IMR-90 (cell line): ENCODE data around the gene DUSP10. TPM values are rescaled to one million over a fixed set of nuclear protein-coding genes. Genes with fewer than 3 reads are reported as not detected.

Source experiments
- ATAC-seq: fragments of 200-7000 bp; cut with Tn5 transposase; 2 replicates; pipeline ENCODE4 v1.9.1; 2020; ENCODE audit warnings: low read depth, mild to moderate bottlenecking, moderate library complexity
- BruUV-seq: library from RNA; stranded (reverse); fragments of 400-500 nt; replicated peaks from 2 replicates; lab custom pipeline; 2021; lab: Mats Ljungman, UMichigan
- CTCF ChIA-PET: fragments of 300-600 bp; formaldehyde crosslinking; extraction: SDS; loops from one replicate; lab custom pipeline; 2021; ENCODE audit warnings: antibody characterized with exemption; lab: Yijun Ruan, JAX
- POLR2A ChIA-PET: fragments of 300-600 bp; sonication (Branson Sonifier 250); formaldehyde crosslinking; loops from one replicate; lab custom pipeline; 2022; ENCODE audit warnings: antibody characterized with exemption; ENCODE audit not compliant: unreplicated experiment; lab: Charles Lee
- DNase-seq: peaks from one replicate; pipeline ENCODE4 v3.0.0; 2013
- H2AFZ ChIP-seq: replicated peaks from 2 replicates; pipeline ENCODE3; 2013; ENCODE audit warnings: low read length, mild to moderate bottlenecking; ENCODE audit not compliant: poor library complexity
- H2AK5ac ChIP-seq: 2 replicates; pipeline ENCODE4 v1.6.1; 2013; ENCODE audit warnings: low read depth, low read length, inconsistent platforms
- H2AK9ac ChIP-seq: replicated peaks from 2 replicates; pipeline ENCODE3; 2013; ENCODE audit warnings: mild to moderate bottlenecking, low read depth, low read length, moderate library complexity; ENCODE audit not compliant: poor library complexity
- H2BK120ac ChIP-seq: 2 replicates; pipeline ENCODE4 v1.6.1; 2013; ENCODE audit warnings: low read depth, low read length, inconsistent platforms
- H2BK15ac ChIP-seq: 3 replicates; pipeline ENCODE4 v1.6.1; 2013; ENCODE audit warnings: low read depth, low read length, inconsistent platforms
- H2BK20ac ChIP-seq: 2 replicates; pipeline ENCODE4 v1.6.1; 2013; ENCODE audit warnings: low read depth, mild to moderate bottlenecking, inconsistent platforms, low read length, moderate library complexity
- H2BK5ac ChIP-seq: 2 replicates; pipeline ENCODE4 v1.6.1; 2013; ENCODE audit warnings: mild to moderate bottlenecking, low read depth, low read length, inconsistent platforms; ENCODE audit not compliant: poor library complexity, severe bottlenecking
- H3K14ac ChIP-seq: replicated peaks from 2 replicates; pipeline ENCODE4 v1.6.1; 2013; ENCODE audit warnings: low read depth, low read length, inconsistent platforms
- H3K18ac ChIP-seq: 2 replicates; pipeline ENCODE4 v1.6.1; 2013; ENCODE audit warnings: low read depth, low read length, control low read depth
- H3K23ac ChIP-seq: 2 replicates; pipeline ENCODE4 v1.6.1; 2013; ENCODE audit warnings: low read depth, low read length, inconsistent platforms
- H3K27ac ChIP-seq: 2 replicates; pipeline ENCODE4 v1.5.1; 2013; ENCODE audit warnings: mild to moderate bottlenecking, control low read depth, low read length; ENCODE audit not compliant: insufficient read depth
- H3K27me3 ChIP-seq: 2 replicates; pipeline ENCODE4 v1.6.1; 2013; ENCODE audit warnings: low read length; ENCODE audit not compliant: control insufficient read depth, insufficient read depth
- H3K36me3 ChIP-seq: 2 replicates; pipeline ENCODE4 v1.6.1; 2013; ENCODE audit warnings: low read length, mixed read lengths; ENCODE audit not compliant: control insufficient read depth, insufficient read depth
- H3K4ac ChIP-seq: 2 replicates; pipeline ENCODE4 v1.6.1; 2013; ENCODE audit warnings: low read depth, low read length, inconsistent platforms
- H3K4me1 ChIP-seq: 2 replicates; pipeline ENCODE4 v1.6.1; 2013; ENCODE audit warnings: low read length, mixed read lengths; ENCODE audit not compliant: control insufficient read depth, insufficient read depth
- H3K4me2 ChIP-seq: 2 replicates; pipeline ENCODE4 v1.6.1; 2013; ENCODE audit warnings: low read depth, mild to moderate bottlenecking, control low read depth, low read length, moderate library complexity
- H3K4me3 ChIP-seq: 2 replicates; pipeline ENCODE4 v1.5.1; 2013; ENCODE audit warnings: low read depth, mild to moderate bottlenecking, control low read depth, low read length, moderate library complexity; ENCODE audit not compliant: insufficient read depth
- H3K56ac ChIP-seq: 2 replicates; pipeline ENCODE4 v1.6.1; 2013; ENCODE audit warnings: low read length, inconsistent platforms; ENCODE audit not compliant: insufficient read depth; ENCODE audit errors: extremely low read depth
- H3K79me1 ChIP-seq, 2 experiments: 2 replicates each; pipeline ENCODE4 v1.6.1; 2013; ENCODE audit warnings: low read length in 2 of 2, inconsistent platforms in 1 of 2, low read depth in 1 of 2
- H3K9ac ChIP-seq: 2 replicates; pipeline ENCODE4 v1.6.1; 2013; ENCODE audit warnings: low read depth, low read length, control low read depth
- H3K9me1 ChIP-seq: 2 replicates; pipeline ENCODE4 v1.6.1; 2013; ENCODE audit warnings: low read length, inconsistent platforms; ENCODE audit not compliant: insufficient read depth
- H3K9me3 ChIP-seq: 2 replicates; pipeline ENCODE4 v1.6.1; 2013; ENCODE audit warnings: low read length; ENCODE audit not compliant: control insufficient read depth, insufficient read depth
- H4K20me1 ChIP-seq: 2 replicates; pipeline ENCODE4 v1.6.1; 2013; ENCODE audit warnings: low read length, inconsistent platforms; ENCODE audit not compliant: insufficient read depth
- H4K5ac ChIP-seq: 2 replicates; pipeline ENCODE4 v1.6.1; 2013; ENCODE audit warnings: mild to moderate bottlenecking, low read depth, low read length, control low read depth
- H4K8ac ChIP-seq, 2 experiments: 2 replicates each; pipeline ENCODE4 v1.6.1; 2013; ENCODE audit warnings: low read depth in 2 of 2, low read length in 2 of 2, control low read depth in 1 of 2, inconsistent platforms in 1 of 2
- H4K91ac ChIP-seq: 2 replicates; pipeline ENCODE4 v1.6.1; 2013; ENCODE audit warnings: low read depth, low read length, inconsistent platforms; ENCODE audit not compliant: insufficient read depth
- BHLHE40 ChIP-seq: fragments of 150-350 bp; IDR thresholded peaks from 2 replicates; pipeline ENCODE4 v1.6.1; 2016; ENCODE audit warnings: mild to moderate bottlenecking, low read depth, low read length
- CTCF ChIP-seq: conservative IDR thresholded peaks from 2 replicates; pipeline ENCODE4 v1.5.1; 2012; ENCODE audit warnings: mild to moderate bottlenecking, low read depth, low read length, improper control_type of control experiment
- FOS ChIP-seq: fragments of 150-350 bp; IDR thresholded peaks from 2 replicates; pipeline ENCODE4 v1.6.1; 2016; ENCODE audit warnings: low read depth, low read length
- MAFK ChIP-seq: IDR thresholded peaks from 2 replicates; pipeline ENCODE4 v1.6.1; 2012; ENCODE audit warnings: low read depth, low read length, improper control_type of control experiment
- MAZ ChIP-seq: IDR thresholded peaks from 2 replicates; pipeline ENCODE4 v1.6.1; 2012; ENCODE audit warnings: low read depth, mild to moderate bottlenecking, low read length, improper control_type of control experiment, moderate library complexity, borderline replicate concordance
- MXI1 ChIP-seq: IDR thresholded peaks from 2 replicates; pipeline ENCODE4 v1.6.1; 2012; ENCODE audit warnings: low read depth, mild to moderate bottlenecking, low read length, moderate library complexity, borderline replicate concordance
- POLR2A ChIP-seq: IDR thresholded peaks from 2 replicates; pipeline ENCODE4 v1.6.1; 2012; ENCODE audit warnings: mild to moderate bottlenecking, low read depth, low read length
- RAD21 ChIP-seq: IDR thresholded peaks from 2 replicates; pipeline ENCODE4 v1.6.1; 2012; ENCODE audit warnings: low read length, improper control_type of control experiment
- RCOR1 ChIP-seq: IDR thresholded peaks from 2 replicates; pipeline ENCODE4 v1.6.1; 2012; ENCODE audit warnings: mild to moderate bottlenecking, low read length, improper control_type of control experiment; ENCODE audit not compliant: insufficient replicate concordance
- SMC3 ChIP-seq: fragments of 150-350 bp; IDR thresholded peaks from 2 replicates; pipeline ENCODE4 v1.6.1; 2016; ENCODE audit warnings: low read depth, mild to moderate bottlenecking, antibody characterized with exemption, low read length, moderate library complexity
- WGBS, 2 experiments: methylation state at CpG; one replicate each; pipeline versions ENCODE4 v1.1.5 to v1.1.7; 2013; ENCODE audit warnings: missing lambda C conversion rate in 2 of 2; ENCODE audit not compliant: insufficient read length in 1 of 2; ENCODE audit errors: extremely low coverage in 2 of 2; 5-methylcytosine and 5-hydroxymethylcytosine counted together
- dilution Hi-C: fragments of 300-500 bp; cut with HindIII; formaldehyde crosslinking; loops from one replicate; pipeline ENCODE4 v1.14.3; 2018; ENCODE audit warnings: low sequenced_read_pairs; ENCODE audit not compliant: unreplicated experiment
- in situ Hi-C: fragments of 300-500 bp; cut with MboI; formaldehyde crosslinking; loops from 3 replicates; pipeline ENCODE4 v1.14.3; 2019; ENCODE audit warnings: low sequenced_read_pairs, inconsistent platforms, mixed read lengths
- intact Hi-C: fragments of 100-400 bp; cut with micrococcal nuclease; formaldehyde crosslinking; loops from 2 replicates; pipeline ENCODE4 v1.10.0; 2022
- polyA plus RNA-seq, 3 experiments: library from polyadenylated mRNA; depleted of rRNA; stranded (reverse); fragments of >200 nt; gene quantifications; 2 replicates each; pipeline ENCODE4 v1.2.3, GENCODE V29; 2012; ENCODE audit warnings: low replicate concordance in 1 of 3
- total RNA-seq: library from RNA; depleted of rRNA; stranded (reverse); fragments of >200 nt; gene quantifications from 2 replicates; pipeline ENCODE4 v1.2.3, GENCODE V29; 2012
- TF ChIP-seq, protein P1 (sequence below): fragments of 150-350 bp; IDR thresholded peaks from 2 replicates; pipeline ENCODE4 v1.6.1; 2016; ENCODE audit warnings: low read depth, mild to moderate bottlenecking, low read length, moderate library complexity, borderline replicate concordance
- TF ChIP-seq, protein P2 (sequence below): fragments of 150-350 bp; IDR thresholded peaks from 2 replicates; pipeline ENCODE4 v1.6.1; 2017; ENCODE audit warnings: mild to moderate bottlenecking, antibody characterized with exemption, low read length, low read depth

Gene DUSP10
- total and polyA plus RNA-seq, 2 of the 4 experiments (the other 2 are of a cell fraction), result 41.7 to 59.1 TPM

GRCh38 chr1:221719278-221719597 is 22.7 kb downstream of the DUSP10 start:
- dilution Hi-C loops, result no loop called here
- no peak overlapping the region for H3K4me3 ChIP-seq
- peak overlapping the region; percentile 97 for H3K4ac ChIP-seq
- ATAC-seq, result no peak
- H3K27ac ChIP-seq, result peak overlapping the region; percentile 99
- H2BK20ac ChIP-seq, result peak overlapping the region; percentile 98
- no TSS peak for BruUV-seq
- H3K18ac ChIP-seq, result peak overlapping the region; percentile 100
- H3K4me1 ChIP-seq, result peaks cover 63% of the 10 kb centered on the region
- CTCF ChIA-PET, result interaction anchor here (1.3 kb wide), 1 partner anchor 736 kb away, joined by 4 read pairs; no protein-coding TSS in a partner anchor
- peak overlapping the region; percentile 95 for H2BK5ac ChIP-seq
- WGBS, 2 experiments, result 100% methylated on average over 1 of the region's 1 CpG; no CpG with 5 or more reads in 1 of the 2 experiments
- H4K20me1 ChIP-seq, result peaks cover 30% of the 10 kb centered on the region
- H3K9me1 ChIP-seq, result peaks cover 41% of the 10 kb centered on the region
- peak overlapping the region; percentile 96; the same call in 2 of the 3 replicates for H2BK15ac ChIP-seq
- H3K36me3 ChIP-seq, result peaks cover 31% of the 10 kb centered on the region
- DNase-seq, result no peak
- H2AK5ac ChIP-seq, result peak overlapping the region; percentile 99
- peak overlapping the region; percentile 44 for H3K56ac ChIP-seq
- no peaks in the 10 kb centered on the region; the same call in 1 of the 2 replicates for H3K9me3 ChIP-seq
- H4K91ac ChIP-seq, result peak overlapping the region; percentile 97
- intact Hi-C loops, result loop anchor here (5.0 kb wide), 4 partner anchors 177 to 842 kb away; partner anchors contain the start of gene HLX
- H3K27me3 ChIP-seq, result no peaks in the 10 kb centered on the region
- POLR2A ChIA-PET, result no interaction called here
- peak overlapping the region; percentile 98 for H4K5ac ChIP-seq
- H3K79me1 ChIP-seq, result peaks cover 33 to 80% of the 10 kb centered on the region in 2 experiments; a peak in 3 of 4 replicates
- H2AFZ ChIP-seq, result no peak overlapping the region
- H2AK9ac ChIP-seq, result peak overlapping the region; percentile 42
- no peak for TF ChIP-seq POLR2A
- TF ChIP-seq, protein P1, sequence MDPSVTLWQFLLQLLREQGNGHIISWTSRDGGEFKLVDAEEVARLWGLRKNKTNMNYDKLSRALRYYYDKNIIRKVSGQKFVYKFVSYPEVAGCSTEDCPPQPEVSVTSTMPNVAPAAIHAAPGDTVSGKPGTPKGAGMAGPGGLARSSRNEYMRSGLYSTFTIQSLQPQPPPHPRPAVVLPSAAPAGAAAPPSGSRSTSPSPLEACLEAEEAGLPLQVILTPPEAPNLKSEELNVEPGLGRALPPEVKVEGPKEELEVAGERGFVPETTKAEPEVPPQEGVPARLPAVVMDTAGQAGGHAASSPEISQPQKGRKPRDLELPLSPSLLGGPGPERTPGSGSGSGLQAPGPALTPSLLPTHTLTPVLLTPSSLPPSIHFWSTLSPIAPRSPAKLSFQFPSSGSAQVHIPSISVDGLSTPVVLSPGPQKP, result no peak
- no peak for TF ChIP-seq RCOR1
- TF ChIP-seq MAFK, result no peak
- no peak for TF ChIP-seq FOS
- TF ChIP-seq MXI1, result no peak
- no peak for TF ChIP-seq MAZ
- TF ChIP-seq, protein P2, sequence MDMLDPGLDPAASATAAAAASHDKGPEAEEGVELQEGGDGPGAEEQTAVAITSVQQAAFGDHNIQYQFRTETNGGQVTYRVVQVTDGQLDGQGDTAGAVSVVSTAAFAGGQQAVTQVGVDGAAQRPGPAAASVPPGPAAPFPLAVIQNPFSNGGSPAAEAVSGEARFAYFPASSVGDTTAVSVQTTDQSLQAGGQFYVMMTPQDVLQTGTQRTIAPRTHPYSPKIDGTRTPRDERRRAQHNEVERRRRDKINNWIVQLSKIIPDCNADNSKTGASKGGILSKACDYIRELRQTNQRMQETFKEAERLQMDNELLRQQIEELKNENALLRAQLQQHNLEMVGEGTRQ, result no peak
- no peak for TF ChIP-seq RAD21
- TF ChIP-seq SMC3, result no peak
- TF ChIP-seq BHLHE40, result no peak
- TF ChIP-seq CTCF, result no peak
- peak overlapping the region; percentile 96 for H2BK120ac ChIP-seq
- peak overlapping the region; percentile 89 for H3K23ac ChIP-seq
- peak overlapping the region; percentile 92 to 95 for H4K8ac ChIP-seq
- H3K14ac ChIP-seq, result peak overlapping the region; percentile 95
- in situ Hi-C loops, result no loop called here
- peak overlapping the region; percentile 82 for H3K4me2 ChIP-seq
- peak overlapping the region; percentile 56 for H3K9ac ChIP-seq
